Measurements from ENCODE around the gene MAP3K13.
"Not testable (repeated sequence)": the region's sequence is repeated elsewhere in the genome, so short reads cannot be mapped to it uniquely, and the experiment has no call there.

The MAP3K13 gene

GRCh38 chr3:185342459-185343174 lies 20.3 kb upstream of the MAP3K13 start:
- no peak for DNase-seq

- DNase-seq, result no peak
Measured at GRCh38 chr3:185347399-185347798, 15.5 kb upstream of the MAP3K13 start.

- DNase-seq, result no peak
Measured at GRCh38 chr3:185350841-185351240, 12.1 kb upstream of the MAP3K13 start.

- DNase-seq, result peak; percentile 61
Measured at GRCh38 chr3:185351396-185351795, 11.5 kb upstream of the MAP3K13 start.

- no peak for DNase-seq
Measured at GRCh38 chr3:185353225-185353624, 9.7 kb upstream of the MAP3K13 start.

GRCh38 chr3:185353823-185354614 lies 8.9 kb upstream of the MAP3K13 start:
- DNase-seq, result peak; percentile 43

GRCh38 chr3:185356499-185356898 lies 6.4 kb upstream of the MAP3K13 start:
- no peak for DNase-seq

- peak; percentile 52 for DNase-seq
Measured at GRCh38 chr3:185361920-185362319, 1.0 kb upstream of the MAP3K13 start.

GRCh38 chr3:185363662-185364203 lies 797 bp downstream of the MAP3K13 start:
- no peak for DNase-seq

GRCh38 chr3:185365291-185366073 lies 2.5 kb downstream of the MAP3K13 start:
- no peak for DNase-seq

- DNase-seq, result no peak
Measured at GRCh38 chr3:185366074-185366335, 3.1 kb downstream of the MAP3K13 start.

GRCh38 chr3:185366913-185367312 lies 4.0 kb downstream of the MAP3K13 start:
- DNase-seq, result no peak

GRCh38 chr3:185370349-185370748 lies 7.4 kb downstream of the MAP3K13 start:
- DNase-seq, result not testable (repeated sequence)

GRCh38 chr3:185371306-185372074 lies 8.6 kb downstream of the MAP3K13 start:
- DNase-seq, result no peak

GRCh38 chr3:185381320-185382058 lies 18.6 kb downstream of the MAP3K13 start:
- no peak for DNase-seq

- DNase-seq, result no peak
Measured at GRCh38 chr3:185382154-185382553, 19.2 kb downstream of the MAP3K13 start.

- not testable (repeated sequence) for DNase-seq
Measured at GRCh38 chr3:185386515-185386914, 23.6 kb downstream of the MAP3K13 start.

- no peak for DNase-seq
Measured at GRCh38 chr3:185387646-185388045, 24.7 kb downstream of the MAP3K13 start.

GRCh38 chr3:185393055-185393454 lies 30.1 kb downstream of the MAP3K13 start:
- no peak for DNase-seq

- DNase-seq, result no peak
Measured at GRCh38 chr3:185397676-185398075, 34.7 kb downstream of the MAP3K13 start.

GRCh38 chr3:185399737-185400667 lies 37.1 kb downstream of the MAP3K13 start:
- DNase-seq, result no peak

All from fibroblast of upper back skin (primary cell).